AG04450 (cell line): ENCODE results near the gene PPFIBP1. TPM values are rescaled to one million over a fixed set of nuclear protein-coding genes. Genes with fewer than 3 reads are reported as not detected.

ENCODE experiments used
- CTCF ChIA-PET: fragments of 300-600, 350-600 bp; formaldehyde crosslinking; extraction: SDS; loops from one replicate; lab custom pipeline; 2022; ENCODE audit warnings: antibody characterized with exemption, inconsistent platforms; lab: Charles Lee
- POLR2A ChIA-PET: fragments of 350-600 bp; formaldehyde crosslinking; extraction: SDS; loops from one replicate; lab custom pipeline; 2021; ENCODE audit warnings: antibody characterized with exemption, inconsistent platforms; lab: Yijun Ruan, JAX
- DNase-seq: peaks from one replicate; pipeline ENCODE4 v3.0.0-alpha.2; 2011; ENCODE audit warnings: low read depth, low spot score
- H3K27ac ChIP-seq: one replicate; pipeline ENCODE4 v1.5.1; 2012; ENCODE audit warnings: low read depth, low read length, control low read depth
- H3K27me3 ChIP-seq: one replicate; pipeline ENCODE4 v1.6.0; 2012; ENCODE audit warnings: low read length; ENCODE audit not compliant: control insufficient read depth, insufficient read depth
- H3K4me3 ChIP-seq: 2 replicates; pipeline ENCODE4 v1.5.1; 2011; ENCODE audit warnings: mild to moderate bottlenecking, low read depth, low read length, control low read depth
- H3K9me3 ChIP-seq: 2 replicates; pipeline ENCODE4 v1.5.1; 2012; ENCODE audit warnings: low read length; ENCODE audit not compliant: control insufficient read depth, insufficient read depth
- polyA plus RNA-seq: library from polyadenylated mRNA; depleted of rRNA; stranded (reverse); fragments of >200 nt; gene quantifications from 2 replicates; pipeline ENCODE4 v1.2.3, GENCODE V29; 2011
- TF ChIP-seq, protein P1 (sequence below): IDR thresholded peaks from 2 replicates; pipeline ENCODE4 v1.5.1; 2011; ENCODE audit warnings: low read depth, low read length, control low read depth, inconsistent platforms

PPFIBP1 gene
- polyA plus RNA-seq, 1 experiment = 58.3 TPM

DNA sequence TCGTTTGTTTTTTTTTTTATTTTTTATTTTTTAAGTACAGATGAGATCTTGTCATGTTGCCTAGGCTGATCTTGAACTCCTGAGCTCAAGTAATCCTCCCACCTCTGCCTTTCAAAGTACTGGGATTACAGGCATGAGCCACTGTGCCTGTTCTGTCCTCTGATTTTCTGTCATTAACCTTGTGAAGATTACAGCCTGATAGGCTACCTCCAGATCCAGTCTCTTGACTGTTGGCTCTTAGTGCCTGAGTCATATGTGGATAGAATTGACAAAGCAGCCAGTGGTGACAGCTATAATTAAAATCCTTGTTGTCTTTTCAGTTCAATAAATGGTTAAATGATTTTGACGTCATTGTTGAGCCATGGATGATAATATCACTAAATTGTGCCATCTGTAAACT lies 151.0 kb downstream of the PPFIBP1 start:
- Histone ChIP-seq H3K27ac (no peak overlapping the region), H3K9me3 (no peaks in the 10 kb centered on the region), H3K27me3 (no peaks in the 10 kb centered on the region), H3K4me3 (no peak overlapping the region)
- TF ChIP-seq, protein P1, sequence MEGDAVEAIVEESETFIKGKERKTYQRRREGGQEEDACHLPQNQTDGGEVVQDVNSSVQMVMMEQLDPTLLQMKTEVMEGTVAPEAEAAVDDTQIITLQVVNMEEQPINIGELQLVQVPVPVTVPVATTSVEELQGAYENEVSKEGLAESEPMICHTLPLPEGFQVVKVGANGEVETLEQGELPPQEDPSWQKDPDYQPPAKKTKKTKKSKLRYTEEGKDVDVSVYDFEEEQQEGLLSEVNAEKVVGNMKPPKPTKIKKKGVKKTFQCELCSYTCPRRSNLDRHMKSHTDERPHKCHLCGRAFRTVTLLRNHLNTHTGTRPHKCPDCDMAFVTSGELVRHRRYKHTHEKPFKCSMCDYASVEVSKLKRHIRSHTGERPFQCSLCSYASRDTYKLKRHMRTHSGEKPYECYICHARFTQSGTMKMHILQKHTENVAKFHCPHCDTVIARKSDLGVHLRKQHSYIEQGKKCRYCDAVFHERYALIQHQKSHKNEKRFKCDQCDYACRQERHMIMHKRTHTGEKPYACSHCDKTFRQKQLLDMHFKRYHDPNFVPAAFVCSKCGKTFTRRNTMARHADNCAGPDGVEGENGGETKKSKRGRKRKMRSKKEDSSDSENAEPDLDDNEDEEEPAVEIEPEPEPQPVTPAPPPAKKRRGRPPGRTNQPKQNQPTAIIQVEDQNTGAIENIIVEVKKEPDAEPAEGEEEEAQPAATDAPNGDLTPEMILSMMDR = no peak
- DNase-seq = no peak
- CTCF ChIA-PET = interaction anchor here (0.5 to 1.4 kb wide), 4 partner anchors 15 to 163 kb away, joined by 3 to 5 read pairs (median 3); no protein-coding TSS in a partner anchor
- POLR2A ChIA-PET = no interaction called here

DNA sequence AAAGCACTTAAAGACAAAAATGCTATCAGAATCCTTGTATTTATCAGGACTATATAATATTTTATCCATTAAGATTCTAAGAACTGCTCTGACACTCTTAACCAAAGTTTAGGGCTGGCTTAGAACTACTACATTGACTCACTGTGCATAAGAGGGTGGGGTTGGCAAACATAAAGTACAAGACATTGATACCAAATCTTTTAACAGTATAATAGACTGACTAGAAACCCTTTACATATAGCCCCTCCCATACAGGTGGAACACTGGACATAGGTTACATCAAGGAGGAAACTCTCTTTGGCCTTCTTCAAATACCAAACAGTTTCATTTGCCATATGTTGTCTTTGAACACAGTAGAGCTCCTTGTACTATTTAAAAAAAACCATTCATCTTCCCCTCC lies 156.6 kb downstream of the PPFIBP1 start:
- Histone ChIP-seq H3K27me3 (no peaks in the 10 kb centered on the region), H3K4me3 (no peak overlapping the region), H3K27ac (no peak overlapping the region), H3K9me3 (no peaks in the 10 kb centered on the region)
- ChIA-PET CTCF (no interaction called here), POLR2A (no interaction called here)
- TF ChIP-seq, protein P1 = no peak
- DNase-seq = no peak

DNA sequence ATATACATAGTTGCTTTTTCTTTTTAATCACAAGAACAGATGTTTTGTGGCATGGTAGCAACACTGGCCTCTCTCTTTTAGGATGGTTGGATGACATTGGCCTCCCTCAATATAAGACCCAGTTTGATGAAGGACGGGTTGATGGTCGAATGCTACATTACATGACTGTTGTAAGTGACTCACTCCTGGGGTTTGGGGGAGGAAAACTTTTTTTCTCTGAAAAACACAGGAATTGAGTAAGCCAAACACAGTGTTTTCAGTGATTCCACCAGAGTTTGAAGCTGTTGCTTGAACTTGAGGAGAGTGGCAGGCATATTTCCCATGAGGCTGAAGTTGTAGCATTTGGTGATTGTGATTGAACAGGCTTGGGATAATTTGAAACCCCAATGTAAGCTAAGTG lies 158.5 kb downstream of the PPFIBP1 start:
- H3K27me3 ChIP-seq = no peaks in the 10 kb centered on the region
- no peak overlapping the region for H3K27ac ChIP-seq
- H3K9me3 ChIP-seq = no peaks in the 10 kb centered on the region
- ChIA-PET CTCF (interaction anchor here (1.2 kb wide), 1 partner anchor 21 kb away, joined by 3 read pairs; no protein-coding TSS in a partner anchor), POLR2A (no interaction called here)
- DNase-seq = peak; percentile 13
- no peak overlapping the region for H3K4me3 ChIP-seq
- TF ChIP-seq, protein P1 = no peak

DNA sequence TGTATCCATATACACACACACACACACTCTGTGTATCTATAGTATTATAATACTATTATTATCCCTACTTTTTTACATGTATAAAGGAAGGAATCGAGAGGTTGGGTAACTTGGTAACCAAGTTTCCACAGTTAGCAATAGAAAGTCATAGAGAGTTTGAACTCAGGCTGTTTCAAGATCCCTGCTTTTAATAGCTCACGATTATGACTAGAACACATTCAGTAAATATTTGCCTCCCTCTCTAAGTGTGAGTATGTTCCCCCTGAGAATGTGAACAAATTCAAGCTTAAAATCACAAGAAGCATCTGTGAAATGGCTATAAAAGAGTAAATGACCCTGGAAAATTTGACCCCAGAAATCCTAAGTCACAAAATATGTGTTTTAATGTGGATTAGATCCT lies 161.3 kb downstream of the PPFIBP1 start:
- TF ChIP-seq, protein P1 = no peak
- CTCF ChIA-PET = interaction anchor here (1.1 to 1.9 kb wide), 2 partner anchors 24 to 301 kb away, joined by 3 to 5 read pairs; no protein-coding TSS in a partner anchor
- H3K9me3 ChIP-seq = no peaks in the 10 kb centered on the region
- no peaks in the 10 kb centered on the region for H3K27me3 ChIP-seq
- no peak for DNase-seq
- no peak overlapping the region for H3K4me3 ChIP-seq
- no peak overlapping the region for H3K27ac ChIP-seq
- POLR2A ChIA-PET = no interaction called here

DNA sequence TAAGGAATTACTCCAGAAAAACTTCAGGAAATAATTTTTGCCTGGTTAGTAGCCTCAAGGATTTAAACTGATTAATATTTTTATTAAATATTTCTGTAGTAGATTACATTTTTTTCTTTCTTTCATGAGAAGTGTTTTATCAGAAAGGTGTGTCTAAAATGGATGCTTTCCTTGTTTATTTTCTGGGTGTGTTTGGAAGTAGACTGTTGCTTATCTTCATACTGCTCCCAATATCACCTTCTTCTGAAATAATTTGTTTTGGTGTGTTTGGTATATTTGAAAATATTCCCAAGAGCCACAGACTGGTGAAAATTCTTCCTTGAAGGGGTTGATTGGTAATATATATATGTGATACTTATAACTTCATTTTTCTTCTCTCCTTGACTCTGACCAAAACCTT lies 162.1 kb downstream of the PPFIBP1 start:
- H3K27me3 ChIP-seq = no peaks in the 10 kb centered on the region
- no peak overlapping the region for H3K27ac ChIP-seq
- DNase-seq = no peak
- POLR2A ChIA-PET = no interaction called here
- TF ChIP-seq, protein P1 = no peak
- H3K9me3 ChIP-seq = no peaks in the 10 kb centered on the region
- CTCF ChIA-PET = no interaction called here
- no peak overlapping the region for H3K4me3 ChIP-seq
